Caco-2 (cell line): Measurements from ENCODE around the gene LARP7. TPM values are rescaled to one million over a fixed set of nuclear protein-coding genes. Genes with fewer than 3 reads are reported as not detected.

ENCODE experiments used
- BruUV-seq: library from RNA; stranded (reverse); fragments of 400-500 nt; replicated peaks from 2 replicates; lab custom pipeline; 2021; lab: Mats Ljungman, UMichigan
- CTCF ChIA-PET: fragments of 300-600 bp; sonication (Branson Sonifier 250); formaldehyde crosslinking; loops from one replicate; lab custom pipeline; 2022; ENCODE audit warnings: antibody characterized with exemption; lab: Charles Lee
- POLR2A ChIA-PET: fragments of 300-600 bp; sonication (Branson Sonifier 250); formaldehyde crosslinking; loops from one replicate; lab custom pipeline; 2022; ENCODE audit warnings: antibody characterized with exemption; lab: Charles Lee
- DNase-seq, 2 experiments: peaks; one replicate each; pipeline versions ENCODE4 v3.0.0 to v3.0.0-alpha.2; 2020 to 2022
- H3K27me3 ChIP-seq: replicated peaks from 2 replicates; pipeline ENCODE4 v1.6.0; 2011; ENCODE audit warnings: low read length; ENCODE audit not compliant: control insufficient read depth, insufficient read depth
- H3K36me3 ChIP-seq: 2 replicates; pipeline ENCODE4 v1.5.1; 2011; ENCODE audit warnings: low read length; ENCODE audit not compliant: control insufficient read depth, insufficient read depth
- H3K4me1 ChIP-seq: fragments of 250-450 bp; sonication (Bioruptor Pico); 2 replicates; pipeline ENCODE4 v1.5.1; 2020; ENCODE audit warnings: mild to moderate bottlenecking
- H3K4me3 ChIP-seq: 2 replicates; pipeline ENCODE4 v1.5.1; 2011; ENCODE audit warnings: low read depth, mild to moderate bottlenecking, control low read depth, low read length
- H3K9me3 ChIP-seq: fragments of 250-450 bp; sonication (Bioruptor Pico); 2 replicates; pipeline ENCODE4 v1.5.1; 2020; ENCODE audit warnings: mild to moderate bottlenecking, moderate library complexity
- H3K27ac Mint-ChIP-seq: one replicate; pipeline ENCODE4 v1.8.0; 2022; ENCODE audit warnings: mixed read lengths; ENCODE audit not compliant: unreplicated experiment
- H3K27me3 Mint-ChIP-seq: one replicate; pipeline ENCODE4 v1.8.0; 2022; ENCODE audit warnings: mixed read lengths; ENCODE audit not compliant: insufficient read depth, unreplicated experiment
- H3K36me3 Mint-ChIP-seq: one replicate; pipeline ENCODE4 v1.8.0; 2022; ENCODE audit warnings: mild to moderate bottlenecking, mixed read lengths; ENCODE audit not compliant: insufficient read depth, unreplicated experiment
- H3K4me1 Mint-ChIP-seq: one replicate; pipeline ENCODE4 v1.8.0; 2022; ENCODE audit warnings: low read depth, mixed read lengths; ENCODE audit not compliant: unreplicated experiment
- H3K4me3 Mint-ChIP-seq: one replicate; pipeline ENCODE4 v1.8.0; 2022; ENCODE audit warnings: mild to moderate bottlenecking, moderate library complexity, mixed read lengths; ENCODE audit not compliant: unreplicated experiment
- H3K9me3 Mint-ChIP-seq: one replicate; pipeline ENCODE4 v1.8.0; 2022; ENCODE audit warnings: mixed read lengths; ENCODE audit not compliant: unreplicated experiment
- CTCF ChIP-seq, 2 experiments: fragments of 200-600 bp in 1 of 2; IDR thresholded peaks; 1 replicate in 1 of 2; 2 replicates in 1 of 2; pipeline versions ENCODE4 v1.5.1 to v1.8.0; 2011 to 2022; ENCODE audit warnings: antibody characterized with exemption in 1 of 2, control low read depth in 1 of 2, inconsistent platforms in 1 of 2, low read depth in 1 of 2, low read length in 1 of 2, mild to moderate bottlenecking in 1 of 2, moderate library complexity in 1 of 2; ENCODE audit not compliant: insufficient read depth in 1 of 2, severe bottlenecking in 1 of 2, unreplicated experiment in 1 of 2
- intact Hi-C: fragments of 100-400 bp; cut with micrococcal nuclease; formaldehyde crosslinking; loops from one replicate; pipeline ENCODE4 v1.10.0; 2022; ENCODE audit not compliant: unreplicated experiment
- total RNA-seq: library from RNA; stranded (reverse); gene quantifications from 2 replicates; pipeline ENCODE4 v1.2.3, GENCODE V29; 2022

Gene LARP7
- total RNA-seq, 1 experiment from 2014 or later, result 38.0 TPM

DNA sequence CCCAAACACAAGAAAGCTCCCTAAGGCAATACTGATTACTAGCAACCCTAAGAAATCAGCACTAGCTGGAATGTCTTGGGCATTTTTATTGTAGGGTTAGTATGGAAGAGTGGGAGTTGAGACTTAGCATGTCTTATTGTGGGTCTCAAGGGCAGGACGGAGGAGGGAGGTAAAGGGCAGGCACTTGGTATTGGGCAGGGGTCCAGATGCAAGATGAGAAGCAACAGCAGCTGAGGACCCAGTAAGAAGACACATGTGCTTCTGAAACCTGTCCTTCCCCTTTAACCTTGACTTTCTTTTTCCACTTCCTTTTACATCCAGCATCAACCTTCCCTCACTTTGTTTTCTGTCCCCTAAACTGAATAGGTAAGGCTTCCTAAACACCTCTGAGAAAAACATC is 37.4 kb downstream of the LARP7 start:
- no peak for DNase-seq
- Mint-ChIP-seq H3K36me3 (no peaks in the 10 kb centered on the region), H3K4me3 (no peak overlapping the region), H3K27me3 (peaks cover 2% of the 10 kb centered on the region), H3K27ac (no peak overlapping the region), H3K9me3 (no peaks in the 10 kb centered on the region), H3K4me1 (no peaks in the 10 kb centered on the region)
- no peaks in the 10 kb centered on the region for H3K4me1 ChIP-seq
- H3K36me3 ChIP-seq, result no peaks in the 10 kb centered on the region
- ChIA-PET POLR2A (no interaction called here), CTCF (no interaction called here)
- TF ChIP-seq CTCF (IDR thresholded peaks at IDR 0.05; ENCODE audit: insufficient read depth in 1 of 2, low read depth in 1 of 2, low read length in 1 of 2, severe bottlenecking in 1 of 2, unreplicated experiment in 1 of 2), result no peak
- no peaks in the 10 kb centered on the region for H3K9me3 ChIP-seq
- H3K27me3 ChIP-seq, result no peaks in the 10 kb centered on the region
- no TSS peak for BruUV-seq
- intact Hi-C loops, result no loop called here
- no peak overlapping the region for H3K4me3 ChIP-seq

- peaks cover 7% of the 10 kb centered on the region for H3K4me1 Mint-ChIP-seq
- peaks cover 2% of the 10 kb centered on the region for H3K27me3 Mint-ChIP-seq
- no peaks in the 10 kb centered on the region for H3K36me3 Mint-ChIP-seq
- no peak overlapping the region for H3K27ac Mint-ChIP-seq
- Histone ChIP-seq H3K4me1 (peaks cover 5% of the 10 kb centered on the region; the same call in 1 of the 2 replicates), H3K4me3 (no peak overlapping the region), H3K36me3 (no peaks in the 10 kb centered on the region), H3K9me3 (no peaks in the 10 kb centered on the region), H3K27me3 (no peaks in the 10 kb centered on the region)
- POLR2A ChIA-PET, result no interaction called here
- CTCF ChIA-PET, result no interaction called here
- no peaks in the 10 kb centered on the region for H3K9me3 Mint-ChIP-seq
- TF ChIP-seq CTCF (IDR thresholded peaks at IDR 0.05; ENCODE audit: insufficient read depth in 1 of 2, low read depth in 1 of 2, low read length in 1 of 2, severe bottlenecking in 1 of 2, unreplicated experiment in 1 of 2), result no peak
- intact Hi-C loops, result no loop called here
- no peak overlapping the region for H3K4me3 Mint-ChIP-seq
- no peak for DNase-seq
- no TSS peak for BruUV-seq
Measured at GRCh38 chr4:112677519-112678091, 40.7 kb downstream of the LARP7 start.

DNA sequence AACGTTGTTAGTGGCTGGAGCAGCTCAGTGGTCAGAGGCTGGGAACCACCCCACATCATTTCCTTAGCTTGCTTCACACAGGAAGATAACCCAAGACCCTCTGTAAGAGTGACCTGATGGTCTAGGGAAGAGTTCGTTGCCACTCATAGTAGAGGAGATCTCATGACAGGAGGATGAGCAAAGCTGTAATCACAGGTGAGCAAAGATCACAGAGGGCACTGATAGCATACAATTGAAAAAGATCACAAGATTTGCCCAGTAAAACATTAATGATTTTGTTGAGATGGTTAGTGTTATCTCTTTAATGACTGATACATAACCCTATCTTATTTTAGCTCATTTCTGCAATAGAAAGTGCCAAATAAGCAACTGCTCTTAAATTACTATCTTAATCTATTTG is 44.1 kb downstream of the LARP7 start:
- peaks cover 7% of the 10 kb centered on the region for H3K4me1 Mint-ChIP-seq
- CTCF ChIA-PET, result no interaction called here
- no peaks in the 10 kb centered on the region for H3K36me3 ChIP-seq
- no peak overlapping the region for H3K4me3 ChIP-seq
- H3K4me1 ChIP-seq, result peaks cover 5% of the 10 kb centered on the region; the same call in 1 of the 2 replicates
- no TSS peak for BruUV-seq
- no peaks in the 10 kb centered on the region for H3K27me3 ChIP-seq
- DNase-seq, result no peak
- H3K27me3 Mint-ChIP-seq, result peaks cover 2% of the 10 kb centered on the region
- no peaks in the 10 kb centered on the region for H3K9me3 ChIP-seq
- POLR2A ChIA-PET, result no interaction called here
- H3K4me3 Mint-ChIP-seq, result no peak overlapping the region
- intact Hi-C loops, result no loop called here
- no peak overlapping the region for H3K27ac Mint-ChIP-seq
- no peaks in the 10 kb centered on the region for H3K9me3 Mint-ChIP-seq
- H3K36me3 Mint-ChIP-seq, result no peaks in the 10 kb centered on the region
- TF ChIP-seq CTCF (IDR thresholded peaks at IDR 0.05; ENCODE audit: insufficient read depth in 1 of 2, low read depth in 1 of 2, low read length in 1 of 2, severe bottlenecking in 1 of 2, unreplicated experiment in 1 of 2), result no peak
